NCI-H526 (cell line): ENCODE results near the gene NLRP10.
"Not testable (repeated sequence)": the region's sequence is repeated elsewhere in the genome, so short reads cannot be mapped to it uniquely, and the experiment has no call there.

ENCODE experiments used
- DNase-seq, 2 experiments: peaks; one replicate each; lab custom pipeline; 2025; lab: John Stamatoyannopoulos, UW

NLRP10 gene, protein sequence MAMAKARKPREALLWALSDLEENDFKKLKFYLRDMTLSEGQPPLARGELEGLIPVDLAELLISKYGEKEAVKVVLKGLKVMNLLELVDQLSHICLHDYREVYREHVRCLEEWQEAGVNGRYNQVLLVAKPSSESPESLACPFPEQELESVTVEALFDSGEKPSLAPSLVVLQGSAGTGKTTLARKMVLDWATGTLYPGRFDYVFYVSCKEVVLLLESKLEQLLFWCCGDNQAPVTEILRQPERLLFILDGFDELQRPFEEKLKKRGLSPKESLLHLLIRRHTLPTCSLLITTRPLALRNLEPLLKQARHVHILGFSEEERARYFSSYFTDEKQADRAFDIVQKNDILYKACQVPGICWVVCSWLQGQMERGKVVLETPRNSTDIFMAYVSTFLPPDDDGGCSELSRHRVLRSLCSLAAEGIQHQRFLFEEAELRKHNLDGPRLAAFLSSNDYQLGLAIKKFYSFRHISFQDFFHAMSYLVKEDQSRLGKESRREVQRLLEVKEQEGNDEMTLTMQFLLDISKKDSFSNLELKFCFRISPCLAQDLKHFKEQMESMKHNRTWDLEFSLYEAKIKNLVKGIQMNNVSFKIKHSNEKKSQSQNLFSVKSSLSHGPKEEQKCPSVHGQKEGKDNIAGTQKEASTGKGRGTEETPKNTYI

DNA sequence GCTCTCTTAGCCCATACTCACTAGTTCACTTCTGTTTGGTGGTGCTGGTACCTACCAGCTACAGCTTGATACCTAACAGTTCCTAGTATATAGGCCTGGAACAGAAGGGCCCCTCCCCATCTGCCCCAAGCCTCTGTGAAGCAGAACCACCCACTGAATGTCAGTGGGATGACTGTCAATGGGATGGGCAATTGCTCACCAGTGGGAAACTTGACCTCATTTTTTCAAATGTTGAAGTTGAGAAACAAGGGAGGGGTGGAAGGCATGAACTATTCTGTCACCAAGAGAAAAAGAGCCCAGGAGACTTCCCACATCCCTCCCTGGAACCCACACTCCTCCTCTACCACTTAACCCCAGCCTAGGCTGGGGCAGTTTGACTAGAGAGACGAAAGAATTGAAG, at the start of gene NLRP10:
NLRP10 (minus strand) TSS at position 62 of the 400 bp plus-strand sequence. CDS start 1,952 bp downstream, outside the sequence.
- DNase-seq: no peak

DNA sequence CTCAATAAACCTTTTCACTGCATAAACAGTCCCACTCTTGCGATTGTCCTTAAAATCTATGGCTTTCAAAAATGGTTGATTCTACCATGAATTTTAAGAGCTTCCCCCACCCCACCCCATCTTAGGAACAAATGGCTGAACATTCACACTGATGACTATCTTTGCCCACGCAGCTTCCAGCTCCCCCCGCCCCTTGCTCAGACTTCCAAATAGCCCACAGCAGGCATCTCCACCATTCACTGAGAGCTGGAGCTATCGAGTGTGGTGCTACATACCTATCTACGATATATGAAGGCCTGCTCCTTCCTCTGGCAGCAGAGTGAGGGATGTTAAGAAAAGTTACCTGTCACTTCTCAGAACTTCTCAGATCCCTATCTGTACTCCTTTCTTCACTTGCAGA, 48.6 kb upstream of the NLRP10 start:
- no peak for DNase-seq

DNA sequence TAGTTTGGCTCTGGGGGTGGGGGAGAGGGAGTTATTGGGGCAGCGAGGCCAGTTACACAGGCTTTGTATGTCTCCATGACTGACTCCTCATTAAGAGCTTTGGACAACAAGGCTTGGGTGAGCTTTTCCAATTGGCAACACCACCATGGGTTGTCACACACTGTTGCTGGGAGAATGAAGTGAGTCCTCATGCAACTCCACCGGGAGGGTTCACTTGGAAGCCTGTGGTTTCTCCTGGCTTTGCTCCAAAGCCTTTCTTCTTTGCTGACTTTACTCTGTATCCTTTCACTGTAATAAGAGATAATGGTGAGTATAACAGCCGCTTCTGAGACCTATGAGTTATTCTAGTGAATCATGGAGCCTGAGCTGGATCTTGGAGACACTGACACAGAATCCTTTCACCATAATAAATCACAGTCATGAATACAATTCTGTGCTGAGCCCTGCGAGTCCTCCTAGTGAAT, 46.8 kb upstream of the NLRP10 start:
- DNase-seq: no peak

DNA sequence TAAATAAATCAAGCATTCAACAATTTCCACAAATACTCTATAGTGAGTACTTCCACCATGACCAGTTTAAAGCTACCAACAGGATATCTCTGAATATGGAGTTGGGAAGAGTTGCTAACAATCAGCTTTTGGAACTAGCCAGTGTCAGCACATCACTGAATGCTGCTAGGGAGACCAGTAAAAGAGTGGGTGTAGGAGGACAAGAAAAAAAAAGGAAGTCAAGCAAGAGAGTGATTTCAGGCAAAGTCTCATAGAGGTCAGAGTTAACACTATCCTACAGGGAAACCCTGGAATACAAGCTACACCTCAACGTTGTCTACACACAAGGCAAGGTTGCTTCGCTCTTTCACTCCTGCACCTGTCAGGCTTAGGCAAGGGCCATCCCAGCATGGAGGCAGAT, 46.1 kb upstream of the NLRP10 start:
- DNase-seq: no peak

DNA sequence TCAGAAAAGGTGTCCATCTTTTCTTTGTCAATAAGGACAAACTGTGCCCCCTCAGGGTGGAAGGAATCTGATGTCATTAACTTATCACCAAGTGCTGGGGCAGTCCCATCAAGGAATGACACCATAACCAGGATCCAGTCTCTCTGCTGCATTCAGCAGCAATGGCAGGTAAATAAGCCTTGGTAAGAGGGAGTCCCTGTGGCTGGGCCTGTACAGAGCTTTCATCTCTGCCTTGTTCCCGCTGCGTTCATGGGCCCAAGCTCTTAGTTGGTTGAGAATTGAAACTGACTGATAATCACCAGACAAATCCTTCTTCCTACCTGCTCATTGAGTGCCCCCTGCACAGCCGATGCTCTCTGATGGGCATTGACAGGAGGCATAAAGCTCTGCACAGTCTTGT, 44.6 kb upstream of the NLRP10 start:
- no peak for DNase-seq

DNA sequence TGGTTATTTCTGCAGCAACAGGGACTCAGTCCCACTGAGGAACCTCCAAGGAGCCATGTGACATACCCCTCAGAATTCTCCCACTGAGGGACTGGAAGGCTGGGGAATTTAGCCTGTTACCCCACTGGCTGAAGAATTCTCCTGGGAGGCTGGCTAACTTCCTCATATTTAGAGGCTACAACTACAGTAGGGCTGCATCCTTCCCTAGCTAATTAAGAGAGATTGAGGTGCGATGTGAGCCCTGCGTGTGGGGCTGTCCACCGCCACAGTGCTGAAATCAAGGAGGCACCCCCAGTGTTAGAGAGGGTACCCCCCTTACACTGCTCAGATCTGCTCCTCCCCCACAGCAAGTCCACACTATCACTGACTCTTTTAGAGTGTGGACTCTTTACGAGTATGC, 43.0 kb upstream of the NLRP10 start:
- no peak for DNase-seq

DNA sequence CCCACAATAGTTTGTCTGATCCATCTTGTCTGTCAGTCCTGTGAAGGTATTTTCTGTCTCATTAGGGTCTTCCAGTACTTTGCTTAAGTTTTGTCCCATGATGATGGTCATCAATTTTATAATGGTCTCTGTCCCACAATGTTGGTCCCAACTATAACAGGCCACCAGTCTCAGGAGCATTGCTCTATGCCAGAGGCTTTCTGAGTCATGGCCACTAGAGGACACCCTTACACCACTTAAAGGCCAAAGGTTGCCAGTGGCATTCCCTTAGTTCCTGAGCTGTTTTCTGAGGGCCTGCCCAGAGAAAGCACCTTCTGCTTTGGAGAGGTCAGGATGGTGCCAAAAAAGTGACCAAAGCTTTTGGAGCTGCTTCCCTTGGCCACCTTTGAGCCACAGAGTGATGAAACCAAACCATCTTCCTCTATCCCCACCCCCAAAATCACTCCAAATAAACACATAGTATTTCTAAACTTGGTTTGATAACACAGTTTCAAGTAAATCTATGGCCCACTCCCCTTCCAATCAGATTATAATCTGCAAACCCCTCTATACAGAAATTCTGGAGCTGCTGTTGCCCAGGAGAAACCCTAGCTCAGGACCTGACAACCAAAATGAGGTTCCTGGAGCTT, 41.2 kb upstream of the NLRP10 start:
- peak; percentile 33 to 87 for DNase-seq

DNA sequence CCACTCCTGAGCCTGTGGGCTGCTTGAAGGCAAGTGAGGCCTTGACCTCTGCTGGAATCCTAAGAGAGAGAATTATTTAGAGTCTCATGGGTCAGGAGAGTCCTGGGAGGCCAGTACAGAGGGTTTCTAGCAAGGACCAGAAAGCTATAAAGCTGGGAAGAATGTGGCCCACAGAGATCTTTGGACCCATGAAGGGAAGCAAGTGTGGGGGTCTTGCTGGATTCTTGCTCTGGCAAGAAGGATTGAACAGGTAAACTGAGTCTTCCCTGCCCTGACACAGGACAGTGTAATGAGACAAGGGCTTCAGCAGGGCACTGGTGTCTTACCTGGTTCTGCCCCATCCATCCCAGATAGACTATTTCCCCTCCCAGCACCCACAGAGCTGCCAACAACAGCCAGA, 40.3 kb upstream of the NLRP10 start:
- no peak for DNase-seq

DNA sequence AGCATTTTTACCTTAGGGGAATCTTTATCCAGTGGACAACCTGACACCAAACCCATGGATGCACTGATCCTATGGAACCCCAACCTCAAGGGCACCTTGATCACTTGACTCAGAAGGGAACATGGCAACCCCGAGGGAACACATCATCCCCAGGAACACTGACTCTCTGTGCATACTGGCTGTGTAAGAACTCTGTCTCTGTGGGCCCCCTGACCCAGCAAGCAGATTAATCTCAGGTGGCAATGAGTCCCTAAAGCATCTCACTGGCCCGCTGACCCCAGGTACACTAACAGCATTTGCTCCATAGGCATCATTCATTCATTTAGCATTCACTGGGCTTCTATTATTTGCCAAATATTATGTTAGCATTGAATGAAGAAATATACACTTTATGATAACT, 38.8 kb upstream of the NLRP10 start:
- DNase-seq: no peak

DNA sequence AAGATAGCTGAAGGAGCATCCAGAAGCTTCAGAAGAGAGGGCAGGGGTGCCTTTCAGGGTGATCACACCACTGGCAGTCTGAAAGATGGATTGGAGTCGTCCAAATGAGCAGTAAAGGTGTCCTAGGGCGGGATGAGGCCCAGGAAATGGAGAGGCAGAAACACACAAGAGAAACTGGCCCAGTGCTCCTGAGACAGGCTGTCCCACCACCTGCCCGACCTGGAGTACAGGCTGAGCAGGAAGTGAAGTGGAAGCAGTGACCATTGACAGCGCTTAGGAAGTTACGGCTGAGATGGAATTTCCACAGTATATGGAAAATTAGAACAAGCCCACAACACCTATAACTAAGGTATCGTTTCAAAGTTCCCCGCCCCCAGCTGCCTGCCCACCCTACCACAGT, 37.9 kb upstream of the NLRP10 start:
- no peak for DNase-seq

DNA sequence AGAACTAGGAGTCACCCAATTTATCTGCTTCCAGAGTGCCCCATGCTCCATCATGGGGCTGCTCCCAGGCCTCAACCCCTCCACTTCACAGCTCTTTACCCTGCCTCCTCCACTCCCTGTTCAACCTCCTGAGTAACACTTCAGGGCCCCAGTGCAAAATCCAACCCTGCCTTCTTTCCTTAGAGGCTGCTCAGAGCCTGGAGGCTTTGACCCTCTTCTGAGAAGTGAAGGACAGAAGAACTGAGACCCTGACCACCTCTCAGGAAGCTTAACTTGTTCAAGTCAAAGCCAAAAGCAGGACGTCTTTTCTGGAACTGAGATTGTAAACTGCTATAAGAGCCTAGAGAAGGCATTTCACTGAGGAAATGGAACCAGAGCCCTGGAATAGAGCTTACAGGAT, 37.4 kb upstream of the NLRP10 start:
- no peak for DNase-seq

DNA sequence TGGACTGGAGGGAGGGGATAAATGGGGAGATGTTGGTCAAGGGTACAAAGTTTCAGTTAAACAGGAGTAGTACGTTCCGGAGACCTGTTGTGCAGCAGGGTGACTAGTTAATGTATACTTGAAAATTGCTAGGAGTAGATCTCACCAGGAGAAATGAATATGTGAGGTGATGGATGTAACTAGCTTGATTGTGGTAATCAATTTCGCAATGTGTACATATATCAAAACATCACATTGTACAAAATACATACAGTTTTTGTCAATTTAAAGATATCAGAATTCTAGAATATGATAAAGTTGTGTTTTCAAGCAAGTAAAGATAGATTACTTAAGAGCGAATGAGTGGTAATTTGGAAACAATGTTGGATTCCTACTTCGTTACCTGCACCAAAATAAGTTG, 35.1 kb upstream of the NLRP10 start:
- DNase-seq: no peak

DNA sequence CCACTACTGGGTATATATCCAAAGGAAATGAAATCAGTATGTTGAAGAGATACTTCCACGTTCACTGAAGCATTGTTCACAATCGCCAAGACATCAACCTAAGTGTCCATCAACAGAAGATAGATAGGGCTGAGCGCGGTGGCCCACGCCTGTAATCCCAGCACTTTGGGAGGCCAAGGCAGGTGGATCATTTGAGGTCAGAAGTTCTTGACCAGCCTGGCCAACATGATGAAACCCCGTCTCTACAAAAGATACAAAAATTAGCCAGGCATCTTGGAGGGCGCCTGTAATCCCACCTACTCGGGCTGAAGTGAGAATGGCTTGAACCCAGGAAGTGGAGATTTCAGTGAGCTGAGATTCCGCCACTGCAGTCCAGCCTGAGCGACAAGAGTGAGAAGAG, 34.5 kb upstream of the NLRP10 start:
- no peak for DNase-seq

DNA sequence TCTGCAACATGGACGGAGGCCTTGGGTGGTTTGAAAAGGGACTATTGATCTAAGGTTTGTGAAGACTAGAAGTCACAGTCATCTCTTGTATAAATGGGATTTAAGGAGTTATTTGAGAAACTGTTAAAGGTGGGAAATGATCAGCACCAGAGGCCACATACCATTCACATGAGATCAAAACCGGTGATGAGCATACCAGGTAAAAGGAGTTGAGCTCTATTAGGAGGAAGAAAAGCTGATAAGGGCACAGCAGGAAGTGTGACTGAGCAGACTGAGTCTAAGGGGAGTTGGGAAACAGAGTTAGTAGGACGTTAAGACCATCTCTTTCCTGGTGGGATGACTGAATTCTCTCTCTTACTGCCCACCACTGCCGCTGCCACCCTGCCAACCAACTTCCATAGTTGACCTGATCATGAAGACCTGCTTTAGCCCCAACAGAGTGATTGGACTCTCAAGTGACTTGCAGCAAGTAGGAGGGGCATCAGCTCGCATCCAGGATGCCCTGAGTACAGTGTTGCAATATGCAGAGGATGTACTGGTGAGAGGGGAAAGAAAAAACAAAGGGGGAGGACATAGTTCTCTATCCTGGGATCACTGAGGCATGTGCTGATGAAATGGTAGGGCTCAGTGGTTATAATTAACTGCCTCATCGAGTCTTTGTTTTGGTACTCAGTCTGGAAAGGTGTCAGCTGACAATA, 29.5 kb upstream of the NLRP10 start:
- no peak for DNase-seq

DNA sequence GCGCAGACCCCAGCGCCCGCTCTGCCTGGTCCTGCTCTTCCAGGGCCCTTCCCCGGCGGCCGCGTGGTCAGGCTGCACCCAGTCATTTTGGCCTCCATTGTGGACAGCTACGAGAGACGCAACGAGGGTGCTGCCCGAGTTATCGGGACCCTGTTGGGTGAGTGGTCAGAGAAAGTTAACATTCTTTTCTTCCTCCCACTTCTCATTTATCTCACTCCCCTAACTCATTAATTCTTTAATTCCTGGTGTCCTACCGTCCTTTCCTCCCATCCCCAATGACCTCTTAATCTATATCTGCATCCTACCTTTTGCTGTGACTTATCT, 22.3 kb upstream of the NLRP10 start:
- not testable (repeated sequence) for DNase-seq

DNA sequence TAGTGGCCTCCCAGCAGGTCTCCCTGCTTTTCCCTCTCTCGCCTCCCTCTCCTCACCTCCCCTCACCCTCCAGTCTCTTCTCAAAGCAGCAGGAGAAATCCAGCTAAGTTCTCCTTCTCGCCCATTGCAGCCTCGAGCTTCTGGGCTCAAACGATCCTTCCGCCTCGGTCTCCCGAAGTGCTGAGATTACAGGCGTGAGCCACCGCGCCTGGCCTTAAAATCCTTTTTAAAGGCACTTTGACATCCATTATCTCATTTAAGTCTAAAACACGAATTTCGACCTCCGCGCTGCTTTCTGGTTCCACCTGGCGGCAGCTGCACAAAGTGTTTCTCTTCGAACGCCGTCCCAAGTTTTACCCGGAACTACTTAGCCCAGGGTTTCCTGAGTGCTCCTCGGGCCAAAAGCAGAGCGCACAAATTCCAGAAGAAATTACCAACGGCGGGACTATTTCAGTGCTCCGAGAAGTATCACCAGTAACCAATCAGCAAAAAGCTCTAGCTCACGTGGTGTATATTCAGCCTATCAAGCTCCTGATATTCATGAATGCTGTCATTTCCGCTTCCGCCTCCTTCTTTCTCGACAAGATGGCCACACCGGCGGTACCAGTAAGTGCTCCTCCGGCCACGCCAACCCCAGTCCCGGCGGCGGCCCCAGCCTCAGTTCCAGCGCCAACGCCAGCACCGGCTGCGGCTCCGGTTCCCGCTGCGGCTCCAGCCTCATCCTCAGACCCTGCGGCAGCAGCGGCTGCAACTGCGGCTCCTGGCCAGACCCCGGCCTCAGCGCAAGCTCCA, 21.7 kb upstream of the NLRP10 start, which contains the start of gene EIF3F:
EIF3F (plus strand) TSS at position 570 of the 792 bp plus-strand sequence; CDS start at position 586, 16 bp downstream.
- DNase-seq: peak; percentile 99

DNA sequence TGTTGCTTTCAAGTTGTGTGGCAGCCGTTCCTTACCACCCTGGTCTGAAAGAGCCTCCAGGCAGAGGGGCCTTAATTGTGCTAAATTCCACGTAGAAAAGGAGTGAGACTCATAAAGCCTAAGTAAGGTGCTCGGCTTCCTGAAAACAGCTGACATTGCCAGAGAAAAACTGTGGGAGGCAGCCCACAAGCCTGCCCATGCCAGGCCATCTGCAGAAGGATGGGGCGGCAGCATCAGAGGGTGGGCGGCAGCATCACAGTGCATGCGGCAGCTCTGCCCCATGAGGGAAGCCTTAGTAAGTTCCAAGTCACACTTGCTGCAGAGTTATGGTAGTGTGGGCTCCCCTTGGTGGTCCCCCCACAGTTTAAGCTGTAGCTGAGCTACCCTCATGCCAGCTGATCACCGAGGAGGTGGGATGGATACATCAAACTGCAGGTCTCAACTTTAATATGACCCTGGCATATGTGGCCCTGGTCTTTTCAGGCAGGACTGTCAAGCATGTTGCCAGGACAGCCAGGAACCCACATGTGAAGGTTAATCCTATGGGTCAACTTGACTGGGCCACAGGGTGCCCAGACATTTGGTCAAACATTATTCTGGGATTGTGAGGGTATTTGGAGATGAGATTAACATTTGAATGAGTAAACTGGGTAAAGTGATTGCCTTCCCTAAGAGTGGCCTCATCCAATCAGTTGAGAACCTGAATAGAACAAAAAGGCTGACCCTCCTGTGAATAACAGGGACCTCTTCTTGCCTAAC, 18.8 kb upstream of the NLRP10 start:
- DNase-seq: no peak

DNA sequence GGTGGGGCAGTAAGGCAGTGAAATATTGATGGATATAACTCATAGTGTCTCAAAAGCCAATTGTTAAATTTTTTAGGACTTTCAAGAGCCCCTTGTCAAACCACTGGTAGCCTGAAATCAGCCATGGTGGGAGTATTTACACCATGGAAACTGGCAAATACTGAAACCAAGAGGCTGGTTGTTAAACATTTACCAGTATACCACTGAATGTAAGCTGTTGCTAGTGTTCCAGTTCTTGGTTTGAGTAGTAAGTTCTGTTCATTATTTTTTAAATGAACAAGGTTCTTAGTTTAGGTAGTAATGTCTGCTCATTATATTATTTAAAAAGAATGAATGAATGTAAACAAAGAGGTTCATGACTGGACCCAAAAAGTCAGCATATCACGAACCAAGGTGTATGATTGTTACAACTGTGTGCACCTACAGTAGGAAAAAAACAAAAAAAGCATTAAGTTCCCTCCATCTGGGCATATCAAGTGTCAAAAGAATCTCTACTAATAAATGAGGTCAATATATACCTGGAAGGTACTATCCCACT, 17.4 kb upstream of the NLRP10 start:
- DNase-seq: no peak

DNA sequence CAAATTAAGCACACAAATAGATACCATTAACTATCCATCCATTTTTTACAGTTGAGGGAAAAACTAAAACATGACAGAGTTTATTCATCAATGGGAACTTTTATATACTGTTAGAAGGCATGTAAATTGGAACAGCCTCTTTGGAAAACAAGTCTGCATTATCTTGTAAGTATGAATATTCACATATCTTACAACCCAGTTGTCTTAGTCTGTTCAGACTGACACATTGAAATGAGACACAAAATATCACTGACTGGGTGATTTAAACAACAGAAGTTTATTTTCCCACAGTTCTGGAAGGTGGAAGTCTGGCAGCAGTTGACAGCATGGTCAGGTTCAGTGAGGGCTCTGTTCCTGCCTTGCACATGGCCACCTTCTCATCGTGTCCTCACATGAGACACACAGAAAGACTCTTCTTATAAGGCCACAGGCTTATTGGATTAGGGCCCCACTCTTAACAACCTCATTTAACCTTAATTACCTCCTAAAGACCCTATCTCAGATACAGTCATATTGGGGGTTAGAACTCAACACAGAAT, 16.4 kb upstream of the NLRP10 start:
- DNase-seq: no peak

DNA sequence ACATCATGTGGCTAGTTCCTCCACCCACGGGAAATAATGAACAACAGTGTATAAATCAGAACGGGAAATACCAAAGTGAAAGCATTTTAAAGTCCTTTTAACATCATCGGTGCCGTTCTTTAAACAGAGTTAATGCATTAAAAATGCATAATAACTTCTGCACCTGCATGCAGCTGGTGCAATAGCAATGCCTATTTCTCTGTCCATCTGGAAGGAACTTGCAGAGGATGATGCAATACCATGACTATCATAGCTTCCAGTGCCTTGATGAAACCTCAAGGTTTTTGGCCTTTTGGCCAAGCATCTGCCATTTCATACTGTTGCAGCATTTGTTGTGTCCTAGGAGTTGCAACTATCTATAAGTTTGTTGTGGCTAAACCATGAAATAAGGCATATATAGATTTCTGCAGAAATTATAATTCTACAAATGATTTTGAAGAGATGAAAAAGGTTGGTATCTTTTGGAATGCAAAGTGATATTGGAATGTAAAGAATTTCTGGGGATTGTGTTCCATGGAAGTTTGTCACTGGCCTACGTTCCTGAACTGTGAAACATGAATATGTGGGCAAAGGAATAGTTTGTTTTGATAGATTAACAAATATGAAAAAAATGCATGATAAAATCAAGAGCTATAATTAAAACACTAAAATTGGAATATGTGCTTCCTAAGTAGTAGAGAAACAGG, 12.1 kb upstream of the NLRP10 start:
- no peak for DNase-seq
